Measurements from ENCODE around the gene CREB5. TPM values are rescaled to one million over a fixed set of nuclear protein-coding genes. Genes with fewer than 3 reads are reported as not detected.
A peak's percentile ranks its signal among the peaks of the same experiment; 100 is the strongest.

CREB5 gene
- total RNA-seq, 4 donors from 2014 or later = 0.90 to 10.1 (median 4.9) TPM

DNA sequence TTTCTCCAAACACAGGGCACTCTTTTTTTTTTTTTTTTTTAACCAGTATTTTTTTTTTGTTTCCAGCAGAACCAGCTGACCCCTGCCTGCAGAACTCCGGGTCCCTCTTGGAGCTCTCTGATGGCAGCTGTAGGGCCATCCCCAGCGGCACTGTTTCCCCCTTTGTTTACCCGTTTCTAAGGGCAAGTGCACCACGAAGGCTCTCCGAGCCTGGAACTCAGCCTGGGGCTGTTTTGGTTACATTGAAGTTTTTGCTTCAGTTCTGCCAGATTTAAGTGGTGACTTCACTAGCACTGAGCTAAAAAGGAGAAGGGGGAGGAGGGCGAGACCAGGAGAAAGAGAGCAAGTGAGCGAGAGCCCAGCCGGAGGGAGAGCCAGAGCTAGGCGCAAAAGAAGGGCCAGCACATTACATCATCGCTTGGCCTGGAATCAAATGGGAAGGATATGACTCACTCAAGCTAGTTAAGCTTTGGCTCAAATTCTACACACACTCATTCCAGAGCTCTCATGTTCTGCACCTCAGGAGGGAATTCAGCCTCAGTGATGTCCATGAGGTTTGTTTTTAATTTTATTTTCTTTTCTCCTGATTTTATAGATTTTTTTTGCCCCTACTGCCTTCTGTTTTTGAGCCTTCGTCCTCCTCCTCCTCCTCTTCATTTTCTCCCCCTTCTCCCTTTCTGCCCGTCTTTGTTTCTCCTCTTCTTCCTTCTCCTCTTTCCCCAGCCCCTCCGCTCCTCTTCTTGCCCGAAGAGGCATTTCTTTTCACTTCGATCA lies 273.5 kb downstream of the CREB5 start:
- no peaks in the 10 kb centered on the region for H3K9me3 ChIP-seq
- no peaks in the 10 kb centered on the region for H3K27me3 ChIP-seq
- H3K4me1 ChIP-seq = peaks cover 33 to 43% of the 10 kb centered on the region in 2 donors
- intact Hi-C loops (cut with DNase I; ENCODE audit: low total_unique reads) (loop anchor here (2.0 to 10.0 kb wide), 3 partner anchors 63 to 581 kb away; no protein-coding TSS in a partner anchor), in situ Hi-C loops (cut with MboI; ENCODE audit: low sequenced_read_pairs in 4 of 4) (no loop called here)
- TF ChIP-seq POLR2A (IDR thresholded peaks at IDR 0.05) = peak; percentile 65 to 80
- TF ChIP-seq, protein P1, sequence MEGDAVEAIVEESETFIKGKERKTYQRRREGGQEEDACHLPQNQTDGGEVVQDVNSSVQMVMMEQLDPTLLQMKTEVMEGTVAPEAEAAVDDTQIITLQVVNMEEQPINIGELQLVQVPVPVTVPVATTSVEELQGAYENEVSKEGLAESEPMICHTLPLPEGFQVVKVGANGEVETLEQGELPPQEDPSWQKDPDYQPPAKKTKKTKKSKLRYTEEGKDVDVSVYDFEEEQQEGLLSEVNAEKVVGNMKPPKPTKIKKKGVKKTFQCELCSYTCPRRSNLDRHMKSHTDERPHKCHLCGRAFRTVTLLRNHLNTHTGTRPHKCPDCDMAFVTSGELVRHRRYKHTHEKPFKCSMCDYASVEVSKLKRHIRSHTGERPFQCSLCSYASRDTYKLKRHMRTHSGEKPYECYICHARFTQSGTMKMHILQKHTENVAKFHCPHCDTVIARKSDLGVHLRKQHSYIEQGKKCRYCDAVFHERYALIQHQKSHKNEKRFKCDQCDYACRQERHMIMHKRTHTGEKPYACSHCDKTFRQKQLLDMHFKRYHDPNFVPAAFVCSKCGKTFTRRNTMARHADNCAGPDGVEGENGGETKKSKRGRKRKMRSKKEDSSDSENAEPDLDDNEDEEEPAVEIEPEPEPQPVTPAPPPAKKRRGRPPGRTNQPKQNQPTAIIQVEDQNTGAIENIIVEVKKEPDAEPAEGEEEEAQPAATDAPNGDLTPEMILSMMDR (IDR thresholded peaks at IDR 0.05 in 4 of 5, conservative IDR thresholded peaks at IDR 0.05 in 1 of 5) = no peak
- peak overlapping the region; percentile 49 to 68 (median 56) for H3K4me3 ChIP-seq
- peak; percentile 97 for ATAC-seq
- H3K36me3 ChIP-seq = no peaks in the 10 kb centered on the region
- DNase-seq = peak; percentile 93 to 94
- peak overlapping the region; percentile 76 to 87 (median 80) for H3K27ac ChIP-seq

DNA sequence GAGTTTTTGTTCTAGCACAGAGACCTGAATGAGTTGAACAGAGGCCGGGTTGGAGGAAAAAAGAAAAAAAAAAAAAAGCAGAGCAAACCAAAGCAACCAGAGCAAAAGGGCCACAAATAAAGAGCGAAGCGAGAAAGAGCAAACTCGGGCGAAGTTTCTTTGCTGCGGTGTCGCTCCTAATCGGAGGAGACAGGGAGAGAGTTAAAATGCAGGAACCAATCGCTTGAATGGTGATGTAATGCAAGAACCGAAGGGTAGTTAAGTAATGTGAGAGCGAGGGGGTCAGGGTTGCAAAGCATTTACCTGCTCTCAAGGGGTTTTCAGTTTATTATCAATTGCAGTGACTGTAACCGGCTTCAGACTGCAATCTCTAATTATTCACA lies 274.1 kb downstream of the CREB5 start:
- DNase-seq (no peak), ATAC-seq (peak in 1 of 2 donors; percentile 11)
- intact Hi-C loops (cut with DNase I; ENCODE audit: low total_unique reads) = loop anchor here (2.0 to 10.0 kb wide), 3 partner anchors 64 to 582 kb away; no protein-coding TSS in a partner anchor
- in situ Hi-C loops (cut with MboI; ENCODE audit: low sequenced_read_pairs in 4 of 4) = no loop called here
- Histone ChIP-seq H3K9me3 (no peaks in the 10 kb centered on the region), H3K36me3 (no peaks in the 10 kb centered on the region), H3K4me3 (peak overlapping the region; percentile 49 to 68 (median 56)), H3K27ac (peak overlapping the region; percentile 76 to 87 (median 80)), H3K27me3 (no peaks in the 10 kb centered on the region), H3K4me1 (peaks cover 33 to 43% of the 10 kb centered on the region in 2 donors)
- TF ChIP-seq POLR2A (IDR thresholded peaks at IDR 0.05) = no peak
- TF ChIP-seq, protein P1 (IDR thresholded peaks at IDR 0.05 in 4 of 5, conservative IDR thresholded peaks at IDR 0.05 in 1 of 5) = no peak

GRCh38 chr7:28687537-28687936 lies 275.2 kb downstream of the CREB5 start:
- DNase-seq (no peak), ATAC-seq (no peak)
- no peaks in the 10 kb centered on the region for H3K9me3 ChIP-seq
- H3K36me3 ChIP-seq = no peaks in the 10 kb centered on the region
- H3K4me3 ChIP-seq = peak overlapping the region in 3 of 4 donors; percentile 49 to 68 (median 59)
- TF ChIP-seq, protein P1 (IDR thresholded peaks at IDR 0.05 in 4 of 5, conservative IDR thresholded peaks at IDR 0.05 in 1 of 5) = no peak
- no peak for TF ChIP-seq POLR2A (IDR thresholded peaks at IDR 0.05)
- intact Hi-C loops (cut with DNase I; ENCODE audit: low total_unique reads) (loop anchor here (2.0 to 10.0 kb wide), 3 partner anchors 65 to 583 kb away; no protein-coding TSS in a partner anchor), in situ Hi-C loops (cut with MboI; ENCODE audit: low sequenced_read_pairs in 4 of 4) (no loop called here)
- peaks cover 33 to 43% of the 10 kb centered on the region in 2 donors for H3K4me1 ChIP-seq
- no peaks in the 10 kb centered on the region for H3K27me3 ChIP-seq
- H3K27ac ChIP-seq = peak overlapping the region; percentile 76 to 87 (median 80)

GRCh38 chr7:28688174-28688573 lies 275.9 kb downstream of the CREB5 start:
- intact Hi-C loops (cut with DNase I; ENCODE audit: low total_unique reads) = loop anchor here (10.0 kb wide), 1 partner anchor 583 kb away; no protein-coding TSS in a partner anchor
- peak overlapping the region; percentile 70 to 81 (median 78) for H3K27ac ChIP-seq
- in situ Hi-C loops (cut with MboI; ENCODE audit: low sequenced_read_pairs in 4 of 4) = no loop called here
- H3K9me3 ChIP-seq = no peaks in the 10 kb centered on the region
- no peak for ATAC-seq
- H3K4me3 ChIP-seq = peak overlapping the region in 2 of 4 donors; percentile 23 to 59
- no peaks in the 10 kb centered on the region for H3K27me3 ChIP-seq
- no peaks in the 10 kb centered on the region for H3K36me3 ChIP-seq
- DNase-seq = no peak
- TF ChIP-seq, protein P1 (IDR thresholded peaks at IDR 0.05 in 4 of 5, conservative IDR thresholded peaks at IDR 0.05 in 1 of 5) = no peak
- no peak for TF ChIP-seq POLR2A (IDR thresholded peaks at IDR 0.05)
- peaks cover 33 to 43% of the 10 kb centered on the region in 2 donors for H3K4me1 ChIP-seq

All from gastrocnemius medialis (tissue), 4 donors.